NK-92 treated with Interleukin-12 subunit alpha and Interleukin-12 subunit beta, amount 100 ng/mL, for 24 hours (cell line): ENCODE measurements around the gene CASP7.
"Not testable (repeated sequence)": the region's sequence is repeated elsewhere in the genome, so short reads cannot be mapped to it uniquely, and the experiment has no call there.

Source experiments
- DNase-seq: peaks from one replicate; lab custom pipeline; 2025; lab: John Stamatoyannopoulos, UW

CASP7 gene

DNA sequence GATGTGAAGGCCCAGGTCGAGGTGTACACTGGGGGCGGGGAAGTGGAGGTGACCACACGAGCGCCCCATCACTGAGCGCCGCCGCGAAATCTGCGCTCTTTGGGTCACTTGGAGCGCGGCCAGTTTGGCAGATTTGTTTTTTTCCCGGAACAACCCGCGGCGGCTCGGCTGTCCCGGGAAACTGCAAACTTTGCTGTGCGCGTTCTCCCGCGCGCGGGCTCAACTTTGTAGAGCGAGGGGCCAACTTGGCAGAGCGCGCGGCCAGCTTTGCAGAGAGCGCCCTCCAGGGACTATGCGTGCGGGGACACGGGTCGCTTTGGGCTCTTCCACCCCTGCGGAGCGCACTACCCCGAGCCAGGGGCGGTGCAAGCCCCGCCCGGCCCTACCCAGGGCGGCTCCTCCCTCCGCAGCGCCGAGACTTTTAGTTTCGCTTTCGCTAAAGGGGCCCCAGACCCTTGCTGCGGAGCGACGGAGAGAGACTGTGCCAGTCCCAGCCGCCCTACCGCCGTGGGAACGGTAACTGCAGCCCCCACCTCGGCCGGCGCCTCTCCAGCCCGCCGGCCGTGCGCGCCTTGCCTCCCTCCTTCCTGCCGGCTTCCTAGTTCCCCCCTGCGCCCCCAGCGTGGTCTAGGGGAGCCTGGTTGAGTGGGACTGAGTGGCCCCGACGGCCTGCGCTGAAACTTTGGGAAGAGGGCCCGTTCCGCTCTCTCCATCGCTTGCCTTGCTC is at the start of gene CASP7:
TSS of gene CASP7 (plus strand) at position 450 of the 727 bp plus-strand sequence. CDS start 17,582 bp downstream, outside the sequence.
- DNase-seq = peak; percentile 84

DNA sequence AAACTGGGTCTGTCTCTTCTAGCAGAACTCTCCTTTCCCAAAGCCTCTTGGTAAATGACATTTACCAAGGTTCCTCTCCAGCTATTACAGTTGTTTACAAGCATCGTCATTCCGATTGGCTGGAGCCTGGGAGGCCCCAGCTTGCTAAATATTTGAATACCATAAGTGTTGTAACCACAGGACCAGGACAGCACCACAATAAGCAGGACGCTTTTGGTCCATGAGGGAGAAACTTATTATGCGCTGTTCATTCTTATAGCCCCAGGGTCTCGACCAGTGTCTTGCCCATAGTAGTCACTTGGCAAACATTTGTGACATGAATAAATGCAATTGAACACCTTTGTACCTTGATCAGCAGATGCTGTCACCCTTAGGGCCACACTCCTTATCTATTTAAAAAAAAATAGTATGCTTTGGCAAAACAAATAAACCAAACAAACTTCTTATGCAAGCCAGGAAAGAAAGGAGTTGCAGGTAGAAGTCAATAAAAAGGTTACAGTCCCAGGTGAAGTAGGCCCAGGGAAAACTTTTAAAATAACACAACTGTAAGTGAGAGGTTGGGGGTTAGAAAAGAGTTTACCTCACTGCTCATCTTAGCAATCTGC is 48.7 kb upstream of the CASP7 start:
- DNase-seq = no peak

DNA sequence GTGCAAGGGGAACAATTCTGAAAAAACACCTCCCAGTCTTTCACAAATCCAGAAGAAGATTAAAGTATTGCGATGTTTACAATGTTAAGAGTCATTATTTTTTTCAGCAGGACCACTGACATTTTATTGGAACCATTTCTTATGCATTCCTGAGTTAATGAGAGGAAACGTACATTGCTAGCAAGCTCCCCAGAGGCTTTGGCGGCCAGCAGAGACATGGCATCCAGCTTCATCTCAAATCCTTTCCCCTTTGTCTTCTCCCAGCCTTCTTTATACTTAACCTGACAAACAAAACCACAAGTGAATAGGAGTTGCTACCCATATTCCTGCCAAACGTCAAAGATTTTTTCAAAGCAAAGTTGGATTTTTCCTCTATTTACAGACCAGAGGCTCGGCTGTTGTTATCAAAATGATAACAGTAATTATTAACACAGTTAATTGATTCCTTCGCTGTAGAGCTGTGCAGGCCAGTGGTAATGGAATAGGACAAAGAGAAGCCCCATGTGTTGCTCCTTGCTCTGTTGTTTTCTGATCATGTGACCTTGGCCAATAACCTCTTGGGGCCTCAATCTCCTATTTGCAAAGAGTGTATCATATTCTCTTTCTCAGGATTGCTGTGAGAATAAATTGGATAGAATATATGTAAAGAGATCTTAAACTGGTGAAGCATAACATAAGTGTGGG is 47.9 kb upstream of the CASP7 start:
- no peak for DNase-seq

DNA sequence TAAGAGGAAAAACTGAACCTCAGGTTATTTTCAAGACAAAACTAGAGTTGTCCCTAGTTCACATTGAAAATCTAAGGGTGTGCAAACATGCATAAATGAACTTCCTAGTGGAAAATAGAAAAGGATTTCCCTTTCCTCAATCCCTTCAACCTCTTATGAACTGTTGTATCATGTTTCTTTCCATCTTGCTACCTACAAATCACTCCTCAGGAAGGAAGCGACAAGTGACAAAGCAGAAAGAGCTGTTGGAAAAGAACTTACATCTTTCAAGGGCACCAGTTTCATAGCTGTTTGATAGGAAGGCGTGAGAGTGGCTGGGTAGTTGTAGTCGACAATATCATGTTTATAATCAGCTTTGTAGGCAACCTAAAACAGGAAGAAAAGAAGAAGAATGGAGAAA is 39.7 kb upstream of the CASP7 start:
- DNase-seq = no peak

DNA sequence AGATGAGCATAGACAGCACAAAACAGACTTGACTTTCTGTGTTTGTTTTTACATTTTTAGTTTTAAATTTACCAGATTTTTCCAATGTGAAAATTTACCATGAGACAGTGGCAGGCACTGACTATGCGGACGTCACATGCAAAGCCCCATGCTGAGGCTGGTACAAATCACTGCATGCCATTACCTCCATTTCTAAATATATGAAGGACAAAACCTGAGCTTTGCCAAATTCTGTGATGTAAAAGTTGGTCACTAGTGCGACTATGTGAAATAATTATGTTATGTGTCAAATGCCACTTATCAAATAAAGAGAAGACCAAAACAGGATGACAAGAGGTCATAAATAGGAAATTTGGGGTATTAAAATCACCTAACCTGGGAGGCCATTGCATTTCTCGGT is 38.0 kb upstream of the CASP7 start:
- DNase-seq = no peak

DNA sequence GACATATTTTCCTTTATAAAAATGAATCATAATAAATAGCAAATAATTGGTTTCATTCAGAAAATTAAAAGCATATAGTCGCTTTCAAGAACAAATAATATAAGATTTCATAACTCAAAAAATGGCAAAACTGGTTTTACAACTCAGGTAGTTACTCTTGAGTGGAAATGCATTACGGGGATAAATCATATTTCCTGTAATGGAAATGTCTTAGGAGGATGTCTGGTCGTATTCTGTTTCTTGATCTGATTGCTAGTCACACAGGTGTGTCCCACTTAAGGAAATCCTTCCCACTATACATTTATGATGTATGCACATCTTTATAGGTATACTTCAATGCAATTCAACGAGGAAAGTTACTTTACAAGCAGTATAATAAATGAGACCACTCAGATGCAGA is 36.5 kb upstream of the CASP7 start:
- no peak for DNase-seq

DNA sequence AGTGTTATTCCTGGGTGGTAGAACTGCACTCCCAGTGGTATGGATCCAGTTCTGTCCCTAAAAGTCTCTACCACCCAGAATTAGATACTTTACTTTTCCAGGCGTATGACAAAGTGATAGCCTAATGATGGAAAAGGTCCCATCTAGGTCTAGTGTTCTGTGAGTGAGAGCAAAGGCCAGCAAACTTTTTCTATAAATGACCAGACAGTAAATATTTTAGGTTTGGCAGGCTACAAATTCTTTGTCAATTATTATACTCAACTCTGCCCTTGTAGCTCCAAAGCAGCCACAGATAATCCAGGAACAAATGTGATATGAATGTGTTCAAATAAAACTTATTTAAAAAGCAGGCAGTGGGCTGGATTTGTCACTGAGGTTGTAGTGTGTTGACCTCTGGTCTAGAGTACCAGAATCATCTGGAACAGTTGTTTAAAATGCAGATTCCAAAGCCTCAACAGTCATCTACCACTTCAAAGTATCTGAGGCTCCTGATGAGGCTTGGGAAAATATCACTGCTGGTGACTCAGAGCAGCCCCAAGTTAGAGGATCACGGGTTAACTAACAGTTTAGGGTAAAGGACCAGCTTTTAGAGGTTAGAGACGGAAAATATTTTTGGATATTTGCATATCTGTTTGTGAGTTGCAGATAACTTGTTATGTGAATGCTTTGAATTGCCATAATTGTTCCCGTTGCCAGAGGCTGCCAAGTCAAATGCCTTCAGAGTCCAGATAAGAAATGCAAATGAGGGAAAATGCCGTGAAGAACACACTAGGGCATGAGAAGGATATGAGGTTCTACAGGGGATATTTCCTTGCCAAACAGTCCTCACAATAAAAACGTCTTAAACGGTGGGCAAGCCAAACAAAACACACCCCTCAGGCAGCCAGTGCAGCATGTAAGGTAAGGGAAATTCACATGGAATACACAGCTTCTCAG is 35.3 kb upstream of the CASP7 start:
- DNase-seq = no peak

DNA sequence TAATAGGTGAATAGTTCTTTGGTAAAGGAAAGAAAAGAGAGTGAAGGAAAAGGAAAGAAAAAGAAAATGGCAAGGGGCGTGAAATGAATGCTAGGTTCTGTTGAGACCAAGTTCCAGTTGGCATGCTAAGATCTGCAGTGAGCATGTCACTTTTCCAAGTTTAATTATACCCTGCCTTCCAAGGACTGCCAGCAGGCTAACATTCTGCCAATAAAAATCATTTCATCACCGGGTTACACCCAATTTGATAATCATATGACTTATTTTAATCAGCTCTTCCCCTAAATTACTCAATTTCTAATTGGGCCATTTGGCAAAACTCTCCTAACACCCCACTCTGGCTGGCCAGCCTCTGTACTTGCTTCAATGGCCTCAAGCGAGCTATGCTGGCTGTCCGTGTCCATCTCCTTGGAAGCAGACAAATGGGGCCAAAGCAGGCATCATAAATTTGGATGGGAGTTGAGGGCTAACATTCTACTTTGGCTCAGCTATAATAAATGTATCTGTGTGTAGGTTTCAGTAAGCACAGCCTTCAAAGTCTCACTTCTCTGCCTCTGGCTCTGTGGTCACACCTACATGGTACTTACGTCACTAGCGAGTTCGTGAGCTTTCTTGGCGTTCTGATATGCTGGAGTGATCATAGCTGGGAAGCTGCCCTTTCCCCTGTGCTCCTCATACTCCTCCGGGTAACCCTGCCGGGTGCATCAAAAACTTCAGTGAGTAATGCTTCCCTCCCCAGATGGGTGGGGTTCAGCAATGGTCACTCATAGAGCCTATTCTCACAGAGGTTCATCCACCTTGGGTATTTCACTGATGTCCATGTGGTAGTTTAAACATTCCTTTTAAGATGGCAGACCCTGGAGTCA is 33.1 kb upstream of the CASP7 start:
- DNase-seq = no peak

DNA sequence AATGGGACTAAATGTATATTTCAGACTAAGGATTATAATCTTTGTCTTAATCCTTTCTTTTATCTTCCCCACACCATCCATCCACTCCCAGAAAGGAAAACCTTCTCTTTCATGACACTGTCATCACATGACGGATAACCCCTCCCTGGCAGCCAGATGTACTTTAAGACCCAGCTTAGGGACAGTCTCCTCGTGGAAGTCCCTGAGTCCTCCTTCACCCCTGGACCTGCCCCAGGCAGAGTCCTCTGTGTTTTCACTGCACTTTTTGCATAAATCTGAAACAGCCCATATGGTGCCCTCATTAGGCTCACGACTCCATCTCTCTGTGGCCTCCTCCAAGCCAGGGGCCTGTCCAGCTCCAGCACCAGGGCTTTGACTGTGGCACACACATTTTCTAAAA is 31.9 kb upstream of the CASP7 start:
- no peak for DNase-seq

DNA sequence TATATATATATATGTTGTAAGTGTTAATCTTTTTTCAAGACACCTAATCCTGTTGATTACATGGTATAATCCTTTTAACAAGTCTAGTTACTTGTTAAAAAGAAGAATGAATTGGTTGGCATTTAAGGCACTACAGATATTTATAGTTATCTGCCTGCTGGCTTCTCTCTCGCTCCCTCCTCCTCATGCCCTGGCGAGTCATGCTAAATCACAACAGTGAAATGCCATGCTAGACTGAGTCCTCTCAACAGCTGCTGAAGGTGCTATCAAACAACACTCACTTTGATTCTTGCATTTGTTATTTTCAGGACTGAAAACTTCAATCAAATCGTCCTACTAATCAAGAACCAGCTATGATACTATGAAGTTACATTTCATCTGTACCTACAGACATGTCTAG is 31.2 kb upstream of the CASP7 start:
- DNase-seq = no peak

DNA sequence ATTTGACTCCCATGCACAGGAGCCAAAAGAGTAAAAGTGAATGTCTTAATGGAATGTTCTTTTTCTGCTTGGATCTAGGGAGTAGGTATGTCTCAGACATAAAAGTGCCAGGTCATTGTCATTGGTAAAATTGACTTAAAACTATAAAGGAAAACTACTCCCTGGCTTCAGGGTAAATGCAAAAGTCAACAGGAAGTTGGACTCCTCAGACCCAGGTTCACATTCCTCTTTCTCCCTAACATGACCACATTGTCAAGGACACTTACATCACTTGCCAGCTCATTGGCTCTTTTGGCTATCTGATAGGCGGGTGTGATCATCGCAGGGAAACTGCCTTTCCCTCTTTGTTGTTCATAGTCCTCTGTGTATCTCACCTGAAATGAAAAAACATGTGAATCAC is 29.5 kb upstream of the CASP7 start:
- DNase-seq = no peak

DNA sequence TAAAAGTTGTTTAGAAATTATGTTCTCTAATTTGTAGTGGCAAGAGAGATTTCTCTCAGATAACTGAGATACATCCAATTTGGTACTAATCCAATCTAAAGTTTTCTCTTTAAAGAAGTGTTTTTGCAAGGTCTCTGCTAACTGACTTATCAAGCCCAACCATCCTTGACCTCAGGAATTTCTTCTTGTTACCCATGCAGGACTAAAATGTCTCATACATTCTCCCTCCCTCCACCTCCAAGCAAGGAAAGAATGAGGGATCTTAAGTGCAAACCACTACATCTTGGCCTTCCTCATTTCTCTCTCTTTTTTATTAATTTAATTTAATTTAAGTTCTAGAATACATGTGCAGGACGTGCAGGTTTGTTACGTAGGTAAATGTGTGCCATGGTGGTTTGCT is 28.7 kb upstream of the CASP7 start:
- DNase-seq = no peak

DNA sequence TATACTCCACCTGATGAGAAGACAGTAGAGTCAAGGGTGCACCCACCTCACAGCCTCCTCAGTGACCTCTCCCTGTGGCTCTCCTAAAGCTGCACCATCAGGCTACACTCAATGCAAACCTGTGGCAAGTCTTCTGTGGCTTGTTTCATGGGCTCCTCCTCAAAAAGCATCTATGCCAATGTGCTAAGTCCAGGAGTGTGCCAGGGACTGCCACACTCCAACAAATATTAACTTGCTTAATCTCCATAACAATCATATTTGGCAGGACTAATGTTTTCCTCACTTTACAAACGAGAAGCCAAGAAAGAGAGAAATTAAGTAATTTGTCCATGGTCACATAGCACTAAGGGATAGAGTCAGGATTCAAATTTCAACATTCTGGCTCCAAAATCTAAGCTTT is 27.8 kb upstream of the CASP7 start:
- no peak for DNase-seq

DNA sequence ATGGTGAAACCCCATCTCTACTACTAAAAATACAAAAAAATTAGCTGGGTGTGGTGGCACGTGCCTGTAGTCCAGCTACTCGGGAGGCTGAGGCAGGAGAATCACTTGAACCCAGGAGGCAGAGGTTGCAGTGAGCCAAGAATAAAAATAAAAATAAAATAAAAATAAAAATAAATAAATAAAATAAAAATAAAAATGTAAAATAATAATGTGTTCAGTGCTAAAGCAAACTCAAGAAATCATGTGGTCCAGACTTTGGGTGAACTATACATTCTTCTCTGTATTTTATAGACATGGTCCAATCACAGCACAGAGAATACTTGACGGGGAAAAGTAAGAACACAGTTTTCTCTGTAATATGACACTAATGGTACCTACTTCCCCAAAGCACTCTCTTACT is 27.3 kb upstream of the CASP7 start:
- not testable (repeated sequence) for DNase-seq

DNA sequence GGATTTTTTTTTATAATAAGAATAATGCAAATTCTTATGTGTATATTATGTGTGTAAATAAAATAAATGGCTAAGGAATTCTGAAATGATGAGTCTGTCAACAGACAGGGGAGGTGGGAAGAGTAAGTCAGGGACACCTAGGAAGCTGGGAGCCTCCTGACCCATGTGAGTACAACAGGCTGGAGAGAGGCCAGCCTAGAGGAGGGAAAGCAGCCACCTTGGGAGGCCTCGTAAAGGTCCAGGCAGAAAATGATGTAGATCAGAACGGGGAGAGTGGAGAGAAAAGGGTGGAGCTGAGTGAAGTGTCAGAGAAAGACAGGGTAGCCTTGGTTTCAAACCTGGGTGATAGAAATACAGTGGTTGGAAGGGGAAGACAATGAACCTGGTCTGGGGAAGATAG is 22.8 kb upstream of the CASP7 start:
- no peak for DNase-seq

DNA sequence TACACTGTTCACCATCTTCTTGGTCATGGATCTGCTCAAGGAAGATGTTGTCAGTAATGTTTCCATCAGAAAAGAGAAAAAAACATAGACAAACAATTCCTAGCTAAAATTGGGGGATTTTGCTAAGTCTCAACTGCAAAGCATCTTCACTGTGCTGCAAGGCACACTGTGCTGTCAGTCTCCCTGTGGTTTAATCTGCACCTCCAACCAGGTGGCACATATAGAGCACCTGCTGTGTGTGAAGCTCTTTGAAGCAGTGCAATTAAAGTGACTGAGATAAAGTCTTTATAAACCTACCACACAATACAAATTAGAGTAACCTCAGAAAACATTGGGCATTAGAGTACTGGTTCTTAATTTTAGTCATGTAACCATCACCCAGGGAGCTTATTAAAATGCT is 22.2 kb upstream of the CASP7 start:
- DNase-seq = no peak

DNA sequence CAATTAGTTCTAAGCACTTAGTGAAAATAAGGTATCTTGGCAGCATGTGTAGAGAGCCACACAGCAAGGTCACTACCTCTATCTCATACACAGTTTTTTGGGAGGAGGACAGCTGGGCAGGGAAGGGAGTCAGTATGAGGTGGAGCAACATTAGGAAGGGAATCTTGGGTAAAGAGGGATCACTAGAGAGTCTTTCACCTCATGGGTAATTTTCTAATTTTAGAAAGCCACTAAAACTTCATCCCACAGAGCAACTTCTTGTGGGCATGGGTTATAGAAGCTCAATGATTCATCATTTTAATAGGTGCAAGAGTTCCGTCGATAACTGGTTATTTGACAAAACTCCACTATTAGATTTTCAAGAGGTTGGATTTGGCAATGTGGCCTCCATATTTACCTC is 18.4 kb upstream of the CASP7 start:
- no peak for DNase-seq

DNA sequence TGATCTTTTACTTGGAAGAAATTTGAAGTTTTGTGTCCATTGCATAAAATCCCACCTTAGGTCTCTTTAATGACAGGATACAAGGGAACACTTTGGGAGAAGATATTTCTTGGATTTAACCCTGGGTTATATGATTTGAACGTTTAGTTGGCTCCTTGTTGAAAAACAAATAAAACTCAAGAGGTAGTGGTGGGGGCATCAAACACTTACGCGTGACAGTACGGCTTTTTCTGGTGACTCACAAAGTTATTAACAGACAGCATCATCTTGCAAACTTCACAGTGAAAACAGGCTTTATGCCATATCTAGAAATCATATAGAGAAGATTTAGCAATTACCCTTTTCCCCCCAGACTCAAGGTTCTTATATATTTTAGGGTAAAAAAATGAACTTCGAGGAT is 16.6 kb upstream of the CASP7 start:
- DNase-seq = no peak

DNA sequence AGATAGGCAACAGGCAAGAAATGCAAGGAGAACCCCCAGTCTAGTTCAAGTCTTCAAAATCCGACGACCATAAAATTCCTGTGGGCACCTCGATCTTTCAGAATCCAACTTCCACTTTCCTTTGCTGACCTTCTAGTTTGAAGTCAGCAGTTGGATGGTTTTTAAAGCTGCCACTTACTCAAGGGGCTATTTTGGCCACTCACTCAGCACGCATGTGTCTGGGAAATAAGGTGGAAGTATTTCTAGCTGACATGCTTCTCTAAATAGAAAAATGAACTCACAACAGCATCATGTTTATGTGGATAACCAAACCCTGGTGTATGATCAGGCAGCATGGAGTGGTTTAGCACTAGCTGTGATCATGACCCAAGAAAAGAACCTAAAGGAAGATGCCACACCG is 15.8 kb upstream of the CASP7 start, which contains the start of gene NRAP:
TSS of gene NRAP (minus strand) at position 134 of the 400 bp plus-strand sequence. CDS start 159 bp downstream, outside the sequence.
- no peak for DNase-seq

DNA sequence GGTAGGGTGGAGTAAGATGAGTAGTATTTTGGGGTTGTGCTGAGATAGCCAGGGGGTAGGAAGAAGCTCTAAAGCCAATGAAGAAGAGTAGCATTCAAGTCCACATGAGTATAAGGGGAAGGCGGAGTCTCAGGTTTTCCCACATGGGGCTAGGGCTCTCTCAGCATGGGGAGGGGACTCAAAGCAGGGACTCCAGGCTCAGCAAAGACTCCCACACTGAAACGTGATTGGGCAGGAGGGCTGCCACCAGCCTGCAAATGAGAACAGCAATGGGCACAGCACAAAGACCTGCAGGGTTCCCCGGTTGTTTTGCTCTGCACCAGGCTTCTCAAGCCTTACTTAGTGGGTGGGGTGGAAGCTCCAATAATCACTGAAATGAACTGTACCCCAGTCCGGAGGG is 14.4 kb upstream of the CASP7 start:
- no peak for DNase-seq

DNA sequence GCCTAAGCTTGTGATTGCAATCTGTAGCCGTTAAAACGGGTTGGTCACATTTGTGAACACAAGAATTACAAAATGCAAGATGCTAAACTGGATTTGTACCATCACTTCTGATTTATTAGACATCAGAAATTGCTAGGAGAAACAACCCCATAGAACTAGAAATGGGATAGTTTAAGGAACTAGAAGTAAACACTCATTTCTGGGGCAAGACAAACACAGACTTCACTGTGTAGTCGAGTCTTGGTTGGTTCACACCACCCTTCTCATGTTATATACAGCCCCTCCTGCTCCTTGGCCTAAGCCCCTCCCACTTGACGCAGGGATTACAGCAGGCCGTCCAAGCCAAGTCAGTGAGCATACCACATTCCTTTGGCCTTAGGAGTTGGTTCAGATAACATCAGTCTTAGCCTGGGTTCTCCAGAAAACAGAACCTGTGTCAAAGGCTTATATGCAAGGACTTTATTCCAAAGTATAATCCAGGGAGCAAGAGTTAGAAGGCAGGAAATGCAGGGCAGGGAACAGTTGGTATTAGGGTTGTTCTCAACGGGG is 13.8 kb upstream of the CASP7 start:
- DNase-seq = no peak
